Endothelial cell of hepatic sinusoid (primary cell): Measurements from ENCODE around the gene PEMT.

Experiments
- in situ Hi-C: cut with HindIII; loops from 2 replicates; pipeline ENCODE4 v1.10.0; 2017; ENCODE audit warnings: low sequenced_read_pairs

PEMT gene

GRCh38 chr17:17466511-17466910 is 125.0 kb downstream of the PEMT start:
- in situ Hi-C loops, result loop anchor here (5.0 to 10.0 kb wide), 3 partner anchors 58 to 118 kb away; no protein-coding TSS in a partner anchor

- in situ Hi-C loops, result loop anchor here (5.0 to 10.0 kb wide), 3 partner anchors 59 to 119 kb away; no protein-coding TSS in a partner anchor
These were observed 125.6 kb downstream of the PEMT start for GRCh38 chr17:17465878-17466277.

GRCh38 chr17:17463821-17464220 is 127.7 kb downstream of the PEMT start:
- in situ Hi-C loops, result loop anchor here (10.0 kb wide), 2 partner anchors 61 to 121 kb away; no protein-coding TSS in a partner anchor

GRCh38 chr17:17462048-17462824 is 129.3 kb downstream of the PEMT start:
- in situ Hi-C loops, result loop anchor here (10.0 kb wide), 2 partner anchors 63 to 123 kb away; no protein-coding TSS in a partner anchor

GRCh38 chr17:17460038-17460437 is 131.5 kb downstream of the PEMT start:
- in situ Hi-C loops, result loop anchor here (10.0 kb wide), 2 partner anchors 65 to 125 kb away; no protein-coding TSS in a partner anchor

- in situ Hi-C loops, result no loop called here
These were observed 133.8 kb downstream of the PEMT start for GRCh38 chr17:17457680-17458079.

GRCh38 chr17:17456251-17456650 is 135.3 kb downstream of the PEMT start:
- in situ Hi-C loops, result no loop called here
